ENCODE data around the gene IRAK2.
A peak's percentile ranks its signal among the peaks of the same experiment; 100 is the strongest.

IRAK2 gene

GRCh38 chr3:10223676-10224639 lies 59.2 kb downstream of the IRAK2 start:
- DNase-seq: no peak

- peak in 48 of 51 donors; percentile 3 to 84 (median 55) for DNase-seq
These were observed 60.3 kb downstream of the IRAK2 start for GRCh38 chr3:10224794-10225665.

- DNase-seq: no peak
These were observed 61.6 kb downstream of the IRAK2 start for GRCh38 chr3:10226293-10226692.

GRCh38 chr3:10228248-10228950 lies 63.7 kb downstream of the IRAK2 start:
- DNase-seq: no peak

- DNase-seq: no peak
These were observed 64.9 kb downstream of the IRAK2 start for GRCh38 chr3:10229576-10229975.

GRCh38 chr3:10232137-10232536 lies 67.4 kb downstream of the IRAK2 start:
- no peak for DNase-seq

GRCh38 chr3:10233988-10234387 lies 69.3 kb downstream of the IRAK2 start:
- DNase-seq: no peak

DNA sequence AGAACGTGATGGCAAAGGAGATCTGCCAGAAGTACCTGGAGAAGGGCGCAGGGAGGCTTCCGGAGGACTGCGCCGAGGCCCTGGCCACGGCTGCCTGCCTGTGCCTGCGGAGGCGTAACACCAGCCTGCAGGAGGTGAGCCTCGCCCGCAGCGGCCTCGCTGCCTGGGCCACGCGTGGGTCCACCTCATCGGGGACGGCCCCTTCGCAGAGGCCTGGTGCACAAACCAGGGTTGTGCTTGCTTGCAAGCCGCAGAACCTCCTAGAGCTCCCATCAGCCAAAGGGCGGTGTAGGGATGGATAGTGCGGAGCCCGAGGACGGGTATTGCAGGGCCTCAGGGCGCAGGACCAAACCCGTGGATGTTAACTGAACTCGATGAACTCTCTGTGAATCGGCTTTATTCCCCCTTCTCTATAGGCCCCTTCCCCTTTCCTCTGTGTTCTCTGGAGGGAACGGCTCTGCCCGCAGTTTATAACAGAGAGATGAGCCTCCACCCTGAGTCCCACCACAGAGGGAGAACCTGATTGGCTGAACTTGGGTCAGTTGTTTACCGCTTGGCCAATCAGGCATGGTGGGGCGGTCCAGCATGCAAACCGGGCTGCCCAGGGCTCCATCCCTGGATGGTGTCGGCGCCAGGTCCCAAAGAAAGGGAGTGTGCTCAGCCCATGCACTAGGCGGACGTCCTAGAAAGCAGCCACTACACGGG lies 70.0 kb downstream of the IRAK2 start:
- no peak for DNase-seq

GRCh38 chr3:10235551-10235950 lies 70.8 kb downstream of the IRAK2 start:
- DNase-seq: no peak

DNA sequence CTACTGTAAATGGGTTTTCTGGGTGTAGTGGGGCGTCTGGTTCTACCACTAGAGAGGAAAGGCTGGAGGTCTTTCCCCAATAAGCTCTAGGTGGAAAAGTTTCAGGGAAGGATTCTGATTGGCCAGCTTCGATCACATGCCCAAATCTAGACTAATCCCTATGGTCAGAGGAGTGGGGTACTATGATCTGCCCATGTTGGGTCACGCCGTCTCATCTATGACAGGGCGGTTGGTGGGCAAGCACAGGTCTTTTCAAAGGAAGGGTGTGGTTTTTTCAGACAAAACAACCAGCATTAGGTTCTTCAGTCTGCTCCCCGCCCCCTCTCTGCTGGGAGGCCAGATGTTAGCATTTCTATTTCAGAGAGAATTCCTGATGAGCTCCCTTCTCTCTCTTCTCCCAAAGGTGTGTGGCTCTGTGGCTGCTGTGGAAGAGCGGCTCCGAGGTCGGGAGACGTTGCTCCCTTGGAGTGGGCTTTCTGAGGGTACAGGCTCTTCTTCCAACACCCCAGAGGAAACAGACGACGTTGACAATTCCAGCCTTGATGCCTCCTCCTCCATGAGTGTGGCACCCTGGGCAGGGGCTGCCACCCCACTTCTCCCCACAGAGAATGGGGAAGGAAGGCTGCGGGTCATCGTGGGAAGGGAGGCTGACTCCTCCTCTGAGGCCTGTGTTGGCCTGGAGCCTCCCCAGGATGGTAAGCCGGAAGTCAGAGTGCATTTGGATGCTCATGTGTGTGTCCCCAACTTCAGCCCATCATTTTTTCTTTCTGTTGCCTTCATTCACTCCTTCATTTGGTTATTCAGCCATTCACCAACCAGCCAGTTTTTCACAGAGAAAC lies 73.8 kb downstream of the IRAK2 start:
- no peak for DNase-seq

- no peak for DNase-seq
These were observed 76.1 kb downstream of the IRAK2 start for GRCh38 chr3:10240799-10241198.

- DNase-seq: no peak
These were observed 77.7 kb downstream of the IRAK2 start for GRCh38 chr3:10242182-10243065.

GRCh38 chr3:10244009-10244408 lies 79.3 kb downstream of the IRAK2 start:
- DNase-seq: no peak

- DNase-seq: no peak
These were observed 80.5 kb downstream of the IRAK2 start for GRCh38 chr3:10245081-10245712.

- DNase-seq: no peak
These were observed 83.0 kb downstream of the IRAK2 start for GRCh38 chr3:10247679-10248183.

DNA sequence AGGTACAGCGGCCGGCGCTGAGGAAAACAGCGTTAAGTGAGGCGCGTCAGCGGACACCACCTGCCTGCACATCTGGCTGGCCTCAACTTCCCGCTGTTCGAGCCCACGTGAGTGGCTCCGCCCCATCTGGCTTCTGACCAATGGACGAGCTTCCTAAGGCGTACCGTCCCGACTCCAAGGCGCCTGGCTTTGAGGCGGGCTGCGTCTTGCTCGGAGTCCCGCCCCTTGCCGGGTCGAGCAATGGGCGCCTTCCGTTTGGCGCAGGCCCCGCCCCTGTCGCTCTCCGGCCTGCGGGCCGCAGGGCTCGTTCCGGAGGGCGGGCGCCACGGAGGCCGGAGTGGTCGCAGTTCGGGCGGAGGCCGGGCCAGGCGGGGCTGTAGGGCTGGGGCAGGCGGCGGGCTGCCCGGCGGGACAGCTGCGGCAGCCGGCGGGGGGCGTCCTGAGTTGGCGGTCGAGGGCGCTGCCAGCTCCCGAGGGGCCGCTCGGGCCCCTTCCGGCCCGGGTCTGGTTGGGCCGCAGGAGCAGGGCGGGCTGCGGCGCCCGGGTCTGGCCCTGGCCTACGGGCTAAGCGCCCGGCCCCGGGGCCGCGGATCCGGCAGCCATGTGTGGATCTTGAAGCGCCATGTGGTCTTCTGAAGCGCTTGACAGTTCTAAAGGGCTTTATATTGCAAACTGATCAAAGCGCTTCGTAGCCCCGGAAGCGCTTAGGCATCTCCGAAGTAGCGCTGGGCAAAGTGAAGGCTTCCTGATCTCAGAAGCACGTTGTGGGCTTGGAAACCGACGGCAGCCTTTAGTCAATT lies 83.7 kb downstream of the IRAK2 start, which contains the start of gene TATDN2:
Gene TATDN2 (plus strand): TSS at position 276 of the 800 bp plus-strand sequence. CDS start 742 bp downstream, outside the sequence.
- peak; percentile 20 to 93 (median 84) for DNase-seq

Measured in hypothalamus (tissue), 51 donors.